ENCODE data around the gene TSPO.
"Not testable (repeated sequence)": the region's sequence is repeated elsewhere in the genome, so short reads cannot be mapped to it uniquely, and the experiment has no call there.

Gene TSPO

GRCh38 chr22:43131773-43132501 lies 19.4 kb upstream of the TSPO start:
- no peak for DNase-seq

DNA sequence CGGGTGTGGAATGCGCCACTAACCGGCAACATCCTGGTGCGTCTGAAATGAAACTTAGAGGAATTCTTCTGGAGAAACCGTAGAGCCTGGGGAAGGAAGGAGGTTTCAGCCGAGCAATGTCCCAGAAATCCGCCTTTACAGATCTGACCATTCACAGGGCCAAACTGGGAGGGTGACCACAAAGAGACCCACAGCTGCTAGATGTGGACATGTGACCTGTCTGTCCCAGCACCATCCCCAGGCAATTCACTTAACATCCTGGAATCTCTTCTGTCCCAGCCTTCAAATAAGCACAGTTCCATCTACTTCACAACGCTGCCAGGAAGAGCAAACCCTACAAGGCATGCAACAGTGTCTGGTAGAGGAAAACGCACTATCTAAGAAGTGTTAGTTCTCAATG lies 18.0 kb upstream of the TSPO start:
- no peak for DNase-seq

DNA sequence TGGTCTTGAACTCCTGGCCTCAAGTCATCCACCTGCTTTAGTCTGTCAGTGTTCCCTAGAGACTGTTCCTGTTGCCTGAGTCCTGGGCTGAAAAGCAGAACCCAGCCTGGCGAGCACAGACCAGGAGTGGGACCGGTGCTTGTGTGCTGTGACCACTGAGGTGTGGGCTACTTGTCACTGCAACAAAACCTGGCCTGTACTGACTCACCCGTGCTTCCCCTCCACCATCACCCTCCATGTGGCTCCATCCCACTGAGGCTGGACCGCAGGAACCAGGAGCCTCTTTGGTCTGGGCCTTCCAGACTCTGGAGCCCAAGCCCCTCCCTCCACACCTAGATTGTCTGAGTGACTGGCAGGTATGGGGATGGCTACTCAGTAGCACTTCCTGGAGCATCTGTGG lies 16.8 kb upstream of the TSPO start:
- no peak for DNase-seq

DNA sequence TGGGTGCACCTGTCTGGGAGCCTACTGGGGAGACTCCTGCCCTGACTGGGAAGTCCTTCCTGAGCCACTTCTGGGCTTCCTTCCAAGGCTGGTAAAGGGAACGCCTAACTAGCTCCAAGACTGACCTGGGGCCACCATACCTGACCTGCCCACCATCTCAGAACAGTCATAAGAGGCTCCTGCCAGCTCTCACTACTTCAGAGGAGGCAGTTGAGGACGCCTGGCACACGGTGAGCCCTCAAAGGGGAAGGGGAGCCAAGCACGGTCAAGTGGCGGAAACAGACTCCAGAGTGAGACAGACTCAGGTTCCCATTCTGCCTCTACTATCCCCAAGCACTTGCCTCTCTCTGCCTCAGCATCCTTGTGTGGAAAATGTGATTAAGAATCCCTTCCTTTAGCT lies 15.8 kb upstream of the TSPO start:
- no peak for DNase-seq

DNA sequence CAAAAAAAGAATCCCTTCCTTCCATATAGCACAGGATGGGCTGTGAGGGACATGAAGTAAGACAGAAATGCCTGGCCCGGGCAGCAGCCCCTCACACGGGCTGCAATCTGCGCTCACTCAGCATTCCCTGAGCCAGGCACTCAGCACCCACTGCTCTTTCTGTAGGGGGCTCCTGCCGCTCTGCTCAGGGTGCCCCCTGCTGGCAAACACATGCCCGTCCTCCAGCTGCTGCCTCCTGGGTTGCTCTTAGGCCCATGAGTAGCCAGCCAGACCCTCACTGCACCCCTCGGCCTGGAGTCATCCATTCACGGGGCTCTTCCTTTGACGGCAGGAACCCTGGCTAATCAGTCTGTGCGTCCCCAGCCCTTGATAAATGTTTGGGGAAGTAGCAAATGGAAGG lies 15.1 kb upstream of the TSPO start:
- peak; percentile 16 for DNase-seq

- no peak for DNase-seq
These were observed 14.6 kb upstream of the TSPO start for GRCh38 chr22:43136801-43137200.

- peak; percentile 69 for DNase-seq
These were observed 8.3 kb upstream of the TSPO start, which contains the start of gene MCAT for GRCh38 chr22:43142880-43143562. TSS of gene MCAT (minus strand) at chr22:43143398. CDS start at chr22:43143348, 50 bp downstream.

- no peak for DNase-seq
These were observed 6.4 kb upstream of the TSPO start for GRCh38 chr22:43144949-43145348.

GRCh38 chr22:43145371-43145770 lies 6.0 kb upstream of the TSPO start:
- not testable (repeated sequence) for DNase-seq

GRCh38 chr22:43146332-43146731 lies 5.0 kb upstream of the TSPO start:
- not testable (repeated sequence) for DNase-seq

GRCh38 chr22:43147821-43148220 lies 3.5 kb upstream of the TSPO start:
- no peak for DNase-seq

DNA sequence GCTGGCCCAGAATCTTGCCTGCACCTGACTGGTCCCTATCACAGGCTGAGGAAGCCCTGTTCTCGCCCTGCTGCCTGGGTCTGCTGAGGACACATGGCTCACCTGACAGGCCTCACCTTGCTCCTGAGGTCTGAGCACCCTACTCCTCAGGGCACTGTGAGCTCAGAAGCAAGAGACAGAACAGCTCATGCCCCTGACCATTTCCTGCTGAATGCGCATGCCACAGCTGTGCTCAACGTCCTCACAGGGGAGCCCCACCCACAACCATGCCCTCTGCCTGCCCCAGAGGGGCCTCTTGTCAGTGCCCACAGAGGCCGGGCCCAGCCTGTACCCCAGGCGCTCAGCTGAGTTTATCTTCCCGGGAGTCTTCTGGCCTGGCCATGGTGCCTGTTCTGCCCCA lies 2.8 kb upstream of the TSPO start:
- no peak for DNase-seq

DNA sequence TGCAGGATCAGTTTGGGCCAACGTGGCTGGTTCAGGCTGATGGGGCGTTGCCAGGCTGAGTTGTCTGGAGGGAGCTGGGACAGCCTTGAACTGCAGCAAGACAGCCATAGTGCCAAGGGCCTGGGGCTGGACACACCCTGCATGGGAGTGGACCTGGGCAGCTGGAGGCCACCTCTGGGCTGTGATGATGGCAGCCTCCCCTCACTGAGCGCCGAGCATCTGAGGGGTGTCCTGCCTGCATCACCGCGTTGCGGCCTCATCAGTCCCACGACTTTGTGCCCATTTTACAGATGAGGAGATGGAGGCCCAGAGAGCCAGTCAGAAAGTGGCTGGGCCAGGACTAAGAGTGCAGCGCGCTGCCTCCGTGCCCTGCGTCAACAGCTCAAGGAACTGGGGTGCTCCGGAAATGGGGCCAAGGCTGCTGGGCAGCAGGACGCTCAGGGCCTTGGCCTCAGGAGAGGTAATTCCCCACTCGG lies 590 bp upstream of the TSPO start:
- DNase-seq: no peak

- DNase-seq: no peak
These were observed 621 bp downstream of the TSPO start for GRCh38 chr22:43152003-43152356.

- DNase-seq: peak; percentile 36
These were observed 1.2 kb downstream of the TSPO start for GRCh38 chr22:43152357-43153071.

DNA sequence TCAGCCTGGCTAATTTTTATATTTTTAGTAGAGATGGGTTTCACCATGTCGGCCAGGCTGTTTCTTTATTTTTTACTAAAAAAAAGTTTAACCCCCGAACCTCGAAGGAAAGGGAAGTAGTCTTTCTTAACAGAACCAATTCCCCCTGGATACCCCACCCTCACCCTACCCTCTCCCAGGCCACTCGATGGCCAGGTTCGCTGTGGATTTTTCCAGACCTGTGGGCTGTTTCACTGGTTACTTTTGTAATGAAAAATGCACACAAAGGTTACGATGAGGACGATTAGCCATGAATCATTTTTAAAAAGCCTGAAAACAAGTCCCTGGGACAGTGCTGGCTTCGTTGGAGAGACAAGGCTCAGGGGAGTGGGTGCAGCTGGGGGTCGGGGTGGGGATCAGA lies 2.5 kb downstream of the TSPO start:
- no peak for DNase-seq

GRCh38 chr22:43154887-43155536 lies 3.7 kb downstream of the TSPO start:
- no peak for DNase-seq

- DNase-seq: no peak
These were observed 4.4 kb downstream of the TSPO start for GRCh38 chr22:43155789-43156188.

DNA sequence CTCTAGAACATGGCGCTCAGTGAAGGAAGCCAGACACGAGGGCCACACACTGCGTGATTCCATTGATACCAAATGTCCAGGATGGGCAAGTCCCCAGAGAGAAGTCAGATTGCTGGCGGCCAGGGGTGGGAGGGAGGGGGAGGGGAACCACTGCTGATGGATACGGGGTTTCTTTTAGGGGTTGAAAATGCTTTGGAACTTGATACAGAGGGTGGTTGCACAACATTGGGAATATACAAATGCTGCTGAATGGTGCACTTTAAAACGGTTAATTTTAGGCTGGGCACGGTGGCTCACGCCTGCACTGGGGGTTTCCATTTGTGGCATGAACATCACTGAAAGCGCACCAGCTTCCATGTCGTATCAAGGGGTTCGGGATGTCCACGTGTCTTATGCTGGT lies 5.1 kb downstream of the TSPO start:
- DNase-seq: no peak

GRCh38 chr22:43157874-43158546 lies 6.7 kb downstream of the TSPO start:
- no peak for DNase-seq

DNA sequence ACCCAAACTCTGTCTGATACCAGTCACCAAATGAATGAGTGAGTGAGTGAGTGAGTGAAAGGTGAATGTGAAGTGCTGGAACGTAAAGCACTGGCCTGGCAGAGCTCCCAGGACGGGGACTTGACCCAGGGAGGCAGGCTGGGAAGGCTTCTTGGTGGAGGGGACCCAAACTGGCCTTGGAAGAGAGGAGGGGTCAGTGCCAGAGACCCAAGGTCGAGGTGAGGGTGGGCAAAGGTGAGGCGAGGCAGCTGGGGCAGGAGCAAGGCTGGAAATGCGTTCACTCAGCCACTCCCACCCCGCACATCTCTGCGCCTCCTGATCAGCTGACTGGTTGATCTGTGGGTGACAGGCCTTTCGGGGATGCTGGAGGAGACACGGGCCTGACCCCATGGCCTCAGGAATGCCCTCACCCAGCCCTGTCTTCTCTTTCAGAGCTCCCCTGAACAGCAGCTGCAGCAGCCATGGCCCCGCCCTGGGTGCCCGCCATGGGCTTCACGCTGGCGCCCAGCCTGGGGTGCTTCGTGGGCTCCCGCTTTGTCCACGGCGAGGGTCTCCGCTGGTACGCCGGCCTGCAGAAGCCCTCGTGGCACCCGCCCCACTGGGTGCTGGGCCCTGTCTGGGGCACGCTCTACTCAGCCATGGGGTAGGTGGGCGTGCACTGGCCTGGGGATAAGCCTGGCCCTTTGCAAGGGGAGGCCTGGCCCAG lies 7.6 kb downstream of the TSPO start:
- DNase-seq: no peak
